Activated CD8-positive, alpha-beta T cell treated with anti-CD3 and anti-CD28 coated beads for 36 hours (primary cell): ENCODE data around the gene CSTF3. TPM values are rescaled to one million over a fixed set of nuclear protein-coding genes. Genes with fewer than 3 reads are reported as not detected.
A peak's percentile ranks its signal among the peaks of the same experiment; 100 is the strongest.

ENCODE experiments used
- ATAC-seq: fragments of 200-7000 bp; cut with Tn5 transposase; one replicate; pipeline ENCODE4 v1.10.0; 2021; ENCODE audit warnings: mild to moderate bottlenecking, moderate library complexity
- CTCF ChIA-PET: fragments of 350-600 bp; sonication (Branson Sonifier 250); formaldehyde crosslinking; loops from one replicate; lab custom pipeline; 2021; ENCODE audit warnings: antibody characterized with exemption; lab: Charles Lee
- POLR2A ChIA-PET: fragments of 350-600 bp; sonication (Branson Sonifier 250); formaldehyde crosslinking; loops from one replicate; lab custom pipeline; 2021; ENCODE audit warnings: antibody characterized with exemption; lab: Charles Lee
- DNase-seq: peaks from one replicate; pipeline ENCODE4 v3.0.0-alpha.2; 2020
- H3K27ac Mint-ChIP-seq: one replicate; pipeline ENCODE4 v1.8.0; 2021; ENCODE audit warnings: mild to moderate bottlenecking, mixed read lengths
- H3K27me3 Mint-ChIP-seq: one replicate; pipeline ENCODE4 v1.8.0; 2021; ENCODE audit warnings: mixed read lengths
- H3K36me3 Mint-ChIP-seq: one replicate; pipeline ENCODE4 v1.8.0; 2021; ENCODE audit warnings: low read depth, mixed read lengths
- H3K4me1 Mint-ChIP-seq: one replicate; pipeline ENCODE4 v1.8.0; 2021; ENCODE audit warnings: low read depth, mixed read lengths
- H3K4me3 Mint-ChIP-seq: one replicate; pipeline ENCODE4 v1.8.0; 2021; ENCODE audit warnings: mild to moderate bottlenecking, moderate library complexity, mixed read lengths
- H3K9me3 Mint-ChIP-seq: one replicate; pipeline ENCODE4 v1.8.0; 2021; ENCODE audit warnings: mixed read lengths
- CTCF ChIP-seq: fragments of 200-600 bp; IDR thresholded peaks from one replicate; pipeline ENCODE4 v1.8.0; 2022; ENCODE audit warnings: antibody characterized with exemption, mild to moderate bottlenecking
- intact Hi-C: fragments of 100-400 bp; cut with micrococcal nuclease; formaldehyde crosslinking; loops from one replicate; pipeline ENCODE4 v1.10.0; 2022
- total RNA-seq, 2 experiments: library from RNA; stranded (reverse); gene quantifications; one replicate each; pipeline ENCODE4 v1.2.3, GENCODE V29; 2021

CSTF3 gene
- total RNA-seq, 2 experiments from 2014 or later = 34.9 to 40.6 TPM

DNA sequence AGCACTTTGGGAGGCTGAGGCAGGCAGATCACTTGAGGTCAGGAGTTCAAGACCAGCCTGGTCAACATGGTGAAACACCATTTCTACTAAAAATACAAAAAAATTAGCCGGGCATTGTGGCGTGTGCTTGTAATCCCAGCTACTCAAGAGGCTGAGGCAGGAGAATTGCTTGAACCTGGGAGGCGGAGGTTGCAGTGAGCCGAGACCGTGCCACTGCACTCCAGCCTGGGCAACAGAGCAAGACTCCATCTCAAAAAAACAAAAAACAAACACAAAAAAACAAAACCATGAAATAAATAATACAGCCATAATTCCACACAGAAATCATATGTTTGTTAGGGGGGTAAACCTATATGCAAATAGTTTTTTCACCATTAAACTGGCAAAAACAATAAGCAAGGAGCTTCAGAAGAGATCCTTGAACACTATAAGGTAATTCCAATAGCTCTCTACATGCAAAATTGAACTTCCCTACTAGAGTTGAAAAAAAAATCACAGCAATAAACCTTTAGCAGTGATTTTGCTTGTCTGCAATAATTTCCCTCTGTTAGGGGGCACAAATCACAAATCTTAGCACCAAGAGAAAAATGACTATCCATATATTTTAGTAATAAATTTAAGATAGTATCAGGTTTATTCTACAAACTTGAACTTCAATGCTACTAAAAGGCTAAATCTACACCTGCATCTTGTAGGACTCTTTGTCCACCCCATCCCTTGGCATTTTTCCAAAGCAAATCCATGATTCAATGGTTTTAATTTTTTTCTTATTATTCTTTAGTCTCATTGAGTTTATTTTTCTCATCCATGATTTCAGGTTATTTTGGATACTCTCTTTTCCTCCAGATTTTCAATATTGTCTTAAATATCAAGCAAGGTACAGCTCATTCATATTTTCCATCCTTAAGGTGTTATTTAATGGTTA lies 3.9 kb downstream of the CSTF3 start:
- H3K4me3 Mint-ChIP-seq = peak overlapping the region; percentile 43
- ATAC-seq = no peak
- H3K36me3 Mint-ChIP-seq = peaks cover 58% of the 10 kb centered on the region
- ChIA-PET CTCF (interaction anchor here (1.1 kb wide), 1 partner anchor 9 kb away, joined by 4 read pairs; no protein-coding TSS in a partner anchor), POLR2A (interaction anchor here (0.7 kb wide), 1 partner anchor 271 kb away, joined by 3 read pairs; no protein-coding TSS in a partner anchor)
- no peaks in the 10 kb centered on the region for H3K9me3 Mint-ChIP-seq
- no peaks in the 10 kb centered on the region for H3K27me3 Mint-ChIP-seq
- intact Hi-C loops = no loop called here
- H3K27ac Mint-ChIP-seq = no peak overlapping the region
- DNase-seq = no peak
- H3K4me1 Mint-ChIP-seq = peaks cover 56% of the 10 kb centered on the region
- TF ChIP-seq CTCF = no peak

DNA sequence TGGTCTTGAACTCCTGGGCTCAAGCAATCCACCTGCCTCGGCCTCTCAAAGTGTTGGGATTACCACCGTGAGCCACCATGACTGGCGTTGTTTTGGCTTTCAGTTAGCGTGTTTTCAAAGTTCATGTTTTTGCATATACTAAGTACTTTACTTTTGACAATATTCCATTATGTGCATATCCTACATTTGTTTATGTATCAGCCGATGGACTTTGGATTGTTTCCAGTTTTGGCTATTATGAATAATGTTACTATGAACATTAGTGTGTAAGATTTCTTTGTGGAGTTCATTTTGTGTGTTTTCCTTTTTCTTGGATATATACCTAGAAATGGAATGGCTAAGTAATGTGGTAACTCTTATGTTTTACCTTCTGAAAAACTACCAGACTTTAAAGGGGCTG lies 9.9 kb downstream of the CSTF3 start:
- no peak for TF ChIP-seq CTCF
- ChIA-PET POLR2A (interaction anchor here (0.8 kb wide), 1 partner anchor 10 kb away, joined by 3 read pairs; the partner anchor contains the start of gene CSTF3), CTCF (no interaction called here)
- Mint-ChIP-seq H3K36me3 (peaks cover 30% of the 10 kb centered on the region), H3K27ac (no peak overlapping the region), H3K4me1 (peaks cover 36% of the 10 kb centered on the region), H3K9me3 (no peaks in the 10 kb centered on the region), H3K27me3 (no peaks in the 10 kb centered on the region), H3K4me3 (no peak overlapping the region)
- intact Hi-C loops = no loop called here
- DNase-seq (no peak), ATAC-seq (no peak)

GRCh38 chr11:33147559-33147958 lies 13.7 kb downstream of the CSTF3 start:
- Mint-ChIP-seq H3K27ac (no peak overlapping the region), H3K36me3 (peaks cover 18% of the 10 kb centered on the region), H3K4me3 (no peak overlapping the region), H3K9me3 (no peaks in the 10 kb centered on the region), H3K27me3 (no peaks in the 10 kb centered on the region), H3K4me1 (peaks cover 23% of the 10 kb centered on the region)
- intact Hi-C loops = no loop called here
- DNase-seq (no peak), ATAC-seq (no peak)
- CTCF ChIA-PET = interaction anchor here (0.6 kb wide), 1 partner anchor 13 kb away, joined by 3 read pairs; no protein-coding TSS in a partner anchor
- POLR2A ChIA-PET = no interaction called here
- no peak for TF ChIP-seq CTCF

GRCh38 chr11:33135768-33136443 lies 25.4 kb downstream of the CSTF3 start:
- ChIA-PET POLR2A (no interaction called here), CTCF (interaction anchor here (0.7 to 1.7 kb wide), 4 partner anchors 9 to 327 kb away, joined by 3 to 5 read pairs (median 3); no protein-coding TSS in a partner anchor)
- no peaks in the 10 kb centered on the region for H3K27me3 Mint-ChIP-seq
- H3K27ac Mint-ChIP-seq = no peak overlapping the region
- peaks cover 10% of the 10 kb centered on the region for H3K36me3 Mint-ChIP-seq
- TF ChIP-seq CTCF = no peak
- intact Hi-C loops = no loop called here
- ATAC-seq (no peak), DNase-seq (no peak)
- H3K9me3 Mint-ChIP-seq = no peaks in the 10 kb centered on the region
- no peak overlapping the region for H3K4me3 Mint-ChIP-seq
- H3K4me1 Mint-ChIP-seq = peaks cover 4% of the 10 kb centered on the region
